Lower leg skin (tissue), 4 donors: Measurements from ENCODE around the gene NPLOC4. TPM values are rescaled to one million over a fixed set of nuclear protein-coding genes. Genes with fewer than 3 reads are reported as not detected.

Experiments used
- DNase-seq, 2 donors: peaks; one replicate each; pipeline ENCODE4 v3.0.0-alpha.2; 2019; ENCODE audit warnings: low spot score in 2 of 2
- H3K4me3 ChIP-seq: fragments of 200-600 bp; sonication (generic); 2 replicates; pipeline ENCODE4 v1.5.1; 2017; ENCODE audit warnings: mild to moderate bottlenecking, low read depth; ENCODE audit not compliant: poor library complexity, severe bottlenecking
- POLR2A ChIP-seq, 2 donors: fragments of 450-650 bp; IDR thresholded peaks; one replicate each; pipeline ENCODE4 v1.6.1; 2016 to 2017; ENCODE audit warnings: antibody characterized with exemption in 2 of 2, mild to moderate bottlenecking in 1 of 2, moderate library complexity in 1 of 2
- WGBS, 2 donors: methylation state at CpG; one replicate each; pipeline ENCODE4 v1.1.5; 2018; 5-methylcytosine and 5-hydroxymethylcytosine counted together
- intact Hi-C: fragments of 100-400 bp; cut with DNase I; formaldehyde crosslinking; loops from one replicate; pipeline ENCODE4 v1.15.0; 2023; ENCODE audit warnings: low total_unique reads
- total RNA-seq, 4 donors: library from RNA; depleted of rRNA; stranded (reverse); fragments of >200 nt; gene quantifications; one replicate each; pipeline ENCODE4 v1.1.0, GENCODE V29; 2016
- TF ChIP-seq, protein P1 (sequence below), 3 donors: fragments of 450-650 bp; IDR thresholded peaks; one replicate each; pipeline ENCODE4 v1.5.1; 2016; ENCODE audit warnings: antibody characterized with exemption in 3 of 3, mild to moderate bottlenecking in 3 of 3, moderate library complexity in 2 of 3

NPLOC4 gene
- total RNA-seq, 4 donors from 2014 or later, result 49.3 to 78.7 (median 67.8) TPM

GRCh38 chr17:81579821-81580321 is 57.0 kb downstream of the NPLOC4 start:
- no peak overlapping the region for H3K4me3 ChIP-seq
- TF ChIP-seq POLR2A (IDR thresholded peaks at IDR 0.05), result no peak
- TF ChIP-seq, protein P1, sequence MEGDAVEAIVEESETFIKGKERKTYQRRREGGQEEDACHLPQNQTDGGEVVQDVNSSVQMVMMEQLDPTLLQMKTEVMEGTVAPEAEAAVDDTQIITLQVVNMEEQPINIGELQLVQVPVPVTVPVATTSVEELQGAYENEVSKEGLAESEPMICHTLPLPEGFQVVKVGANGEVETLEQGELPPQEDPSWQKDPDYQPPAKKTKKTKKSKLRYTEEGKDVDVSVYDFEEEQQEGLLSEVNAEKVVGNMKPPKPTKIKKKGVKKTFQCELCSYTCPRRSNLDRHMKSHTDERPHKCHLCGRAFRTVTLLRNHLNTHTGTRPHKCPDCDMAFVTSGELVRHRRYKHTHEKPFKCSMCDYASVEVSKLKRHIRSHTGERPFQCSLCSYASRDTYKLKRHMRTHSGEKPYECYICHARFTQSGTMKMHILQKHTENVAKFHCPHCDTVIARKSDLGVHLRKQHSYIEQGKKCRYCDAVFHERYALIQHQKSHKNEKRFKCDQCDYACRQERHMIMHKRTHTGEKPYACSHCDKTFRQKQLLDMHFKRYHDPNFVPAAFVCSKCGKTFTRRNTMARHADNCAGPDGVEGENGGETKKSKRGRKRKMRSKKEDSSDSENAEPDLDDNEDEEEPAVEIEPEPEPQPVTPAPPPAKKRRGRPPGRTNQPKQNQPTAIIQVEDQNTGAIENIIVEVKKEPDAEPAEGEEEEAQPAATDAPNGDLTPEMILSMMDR (IDR thresholded peaks at IDR 0.05), result no peak
- intact Hi-C loops, result no loop called here
- 94 to 95% methylated on average over 10 of the region's 10 CpGs for WGBS, 2 donors
- DNase-seq, result no peak

GRCh38 chr17:81579298-81579697 is 57.6 kb downstream of the NPLOC4 start:
- H3K4me3 ChIP-seq, result no peak overlapping the region
- 88% methylated on average over 6 of the region's 6 CpGs for WGBS, 2 donors
- TF ChIP-seq, protein P1 (IDR thresholded peaks at IDR 0.05), result no peak
- no peak for TF ChIP-seq POLR2A (IDR thresholded peaks at IDR 0.05)
- DNase-seq, result no peak
- intact Hi-C loops, result no loop called here

GRCh38 chr17:81578561-81579225 is 58.2 kb downstream of the NPLOC4 start:
- TF ChIP-seq, protein P1 (IDR thresholded peaks at IDR 0.05), result no peak
- TF ChIP-seq POLR2A (IDR thresholded peaks at IDR 0.05), result no peak
- no peak overlapping the region for H3K4me3 ChIP-seq
- intact Hi-C loops, result no loop called here
- 91% methylated on average over 6 of the region's 6 CpGs for WGBS, 2 donors
- no peak for DNase-seq

GRCh38 chr17:81578038-81578441 is 58.9 kb downstream of the NPLOC4 start:
- TF ChIP-seq, protein P1 (IDR thresholded peaks at IDR 0.05), result no peak
- no peak for TF ChIP-seq POLR2A (IDR thresholded peaks at IDR 0.05)
- no peak overlapping the region for H3K4me3 ChIP-seq
- no peak for DNase-seq
- intact Hi-C loops, result no loop called here
- WGBS, 2 donors, result 93 to 96% methylated on average over 10 of the region's 10 CpGs

- TF ChIP-seq, protein P1 (IDR thresholded peaks at IDR 0.05), result no peak
- no peak for TF ChIP-seq POLR2A (IDR thresholded peaks at IDR 0.05)
- WGBS, 2 donors, result 76 to 80% methylated on average over 11 of the region's 11 CpGs
- intact Hi-C loops, result no loop called here
- H3K4me3 ChIP-seq, result no peak overlapping the region
- no peak for DNase-seq
Observed at GRCh38 chr17:81577278-81578000, 59.5 kb downstream of the NPLOC4 start.
